Measurements from ENCODE around the gene CRADD.
"Not testable (repeated sequence)": the region's sequence is repeated elsewhere in the genome, so short reads cannot be mapped to it uniquely, and the experiment has no call there.

Gene CRADD

DNA sequence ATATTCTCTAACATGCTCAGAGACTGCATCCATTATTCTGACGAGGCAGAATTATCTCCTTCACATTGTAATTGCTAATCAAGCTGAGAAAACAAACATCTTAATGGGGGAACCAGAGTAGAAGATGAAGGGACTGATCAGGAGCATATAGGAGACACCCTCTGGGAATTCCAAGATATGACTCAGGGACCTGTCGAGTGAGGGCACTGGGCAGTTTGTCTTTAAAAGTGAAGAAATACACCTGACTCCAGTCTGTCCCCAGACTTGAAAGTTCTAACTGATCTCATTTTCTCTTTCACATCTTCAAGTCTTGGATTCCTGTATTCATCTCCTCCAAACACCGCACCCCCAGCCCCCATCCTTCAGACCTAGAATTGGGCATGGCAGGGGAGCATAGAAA, 244.3 kb downstream of the CRADD start:
- no peak for DNase-seq
- intact Hi-C loops (cut with DNase I) = no loop called here

DNA sequence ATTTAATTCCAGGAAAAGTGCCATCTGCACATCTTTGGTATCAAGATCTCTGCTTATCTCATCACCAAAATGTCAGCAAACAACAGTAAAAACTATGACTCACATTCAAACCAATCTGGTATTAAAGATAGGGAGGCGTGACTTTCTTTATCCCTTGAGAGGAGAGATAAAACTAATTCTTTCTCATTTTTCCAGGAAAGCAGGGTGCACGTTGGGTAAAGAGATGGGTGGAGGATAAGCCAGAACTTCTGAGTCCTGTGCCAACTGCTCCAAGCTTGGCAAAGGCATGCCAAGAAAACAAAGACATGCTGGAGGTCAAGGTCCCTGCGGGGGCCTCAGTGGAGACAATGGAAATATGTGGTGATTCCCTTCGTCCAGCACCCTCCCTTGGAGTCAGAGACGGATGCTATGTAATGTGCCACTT, 245.4 kb downstream of the CRADD start:
- no peak for DNase-seq
- intact Hi-C loops (cut with DNase I) = no loop called here

DNA sequence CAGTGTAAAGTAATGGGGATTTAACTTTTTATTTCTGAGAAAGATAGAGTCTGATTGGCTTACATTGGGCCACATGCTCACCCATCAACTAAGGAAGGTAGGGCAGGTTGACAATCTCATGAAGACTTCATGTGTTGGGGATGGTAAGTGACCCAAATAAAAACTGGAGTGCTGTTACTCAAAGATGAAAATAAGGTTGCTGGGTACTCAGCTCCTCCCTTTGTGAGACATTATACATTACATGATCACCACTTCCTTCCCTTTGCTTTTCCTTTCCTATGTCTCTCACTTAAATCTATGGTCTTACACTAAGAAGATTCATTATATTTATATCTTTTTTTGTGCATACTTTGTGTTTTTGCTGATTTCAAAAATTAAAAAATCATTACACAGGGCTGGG, 247.2 kb downstream of the CRADD start:
- DNase-seq = no peak
- intact Hi-C loops (cut with DNase I) = no loop called here

DNA sequence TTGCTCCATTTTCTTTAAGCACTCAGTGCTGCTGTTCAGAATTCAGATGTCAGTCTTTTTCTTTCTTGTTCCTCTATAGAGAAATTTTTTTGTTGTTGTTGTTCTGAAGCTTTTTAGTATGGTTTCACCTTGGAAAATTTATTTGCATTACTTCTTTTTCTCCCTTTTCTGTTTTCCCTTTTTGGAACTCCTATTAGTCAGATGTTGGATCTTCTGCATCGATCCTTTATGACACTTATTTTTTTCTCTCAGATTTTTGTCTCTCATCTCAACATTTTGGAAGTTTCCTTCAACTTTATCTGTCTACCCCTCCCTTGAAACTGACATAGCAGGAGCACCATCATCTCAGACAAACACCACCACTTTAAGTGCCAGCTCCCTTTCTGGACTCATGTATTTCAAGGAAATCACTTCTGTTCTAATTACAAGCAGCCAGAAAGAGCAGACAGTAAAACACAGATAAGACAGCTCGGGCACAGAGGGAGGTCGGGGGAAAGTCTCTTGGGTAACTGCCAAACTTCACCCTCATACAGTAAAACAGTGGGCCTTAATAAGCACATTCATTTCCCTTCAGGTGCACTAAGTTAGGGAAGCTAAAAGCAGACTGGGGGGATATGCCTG, 248.5 kb downstream of the CRADD start:
- intact Hi-C loops (cut with DNase I) = no loop called here
- no peak for DNase-seq

DNA sequence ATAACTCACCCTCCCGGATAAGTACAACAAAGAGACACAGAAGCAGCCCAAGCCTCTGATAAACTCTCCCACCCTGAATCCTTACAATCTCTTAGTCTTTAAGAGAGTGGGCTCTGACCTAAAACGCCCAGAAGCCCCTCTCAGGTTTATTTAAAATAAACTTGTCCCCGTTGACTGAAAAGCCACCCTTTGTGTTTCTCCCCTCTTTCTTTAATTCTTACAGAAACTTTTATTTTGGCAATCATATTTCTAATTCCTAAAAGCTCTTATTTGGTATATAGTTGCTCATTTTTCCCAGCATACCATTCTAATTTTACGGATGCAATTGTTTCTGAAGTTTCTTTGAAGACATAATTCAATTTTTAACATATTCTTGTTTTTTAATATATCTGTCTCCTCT, 249.1 kb downstream of the CRADD start:
- intact Hi-C loops (cut with DNase I) = no loop called here
- DNase-seq = no peak

DNA sequence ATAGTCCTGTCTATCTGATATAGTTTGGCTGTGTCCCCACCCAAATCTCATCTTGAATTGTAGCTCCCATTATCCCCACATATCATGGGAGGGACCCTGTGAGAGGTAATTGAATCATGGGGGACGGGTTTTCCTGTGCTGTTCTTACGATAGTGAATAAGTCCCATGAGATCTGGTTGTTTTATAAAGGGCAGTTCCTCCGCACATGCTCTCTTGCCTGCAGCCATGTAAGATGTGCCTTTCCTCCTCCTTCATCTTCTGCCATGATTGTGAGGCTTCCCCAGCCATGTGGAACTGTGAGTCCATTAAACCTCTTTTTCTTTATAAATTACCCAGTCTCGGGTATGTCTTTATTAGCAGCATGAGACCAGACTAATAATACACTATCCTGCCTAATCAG, 251.9 kb downstream of the CRADD start:
- intact Hi-C loops (cut with DNase I); DNase-seq: not testable (repeated sequence)

DNA sequence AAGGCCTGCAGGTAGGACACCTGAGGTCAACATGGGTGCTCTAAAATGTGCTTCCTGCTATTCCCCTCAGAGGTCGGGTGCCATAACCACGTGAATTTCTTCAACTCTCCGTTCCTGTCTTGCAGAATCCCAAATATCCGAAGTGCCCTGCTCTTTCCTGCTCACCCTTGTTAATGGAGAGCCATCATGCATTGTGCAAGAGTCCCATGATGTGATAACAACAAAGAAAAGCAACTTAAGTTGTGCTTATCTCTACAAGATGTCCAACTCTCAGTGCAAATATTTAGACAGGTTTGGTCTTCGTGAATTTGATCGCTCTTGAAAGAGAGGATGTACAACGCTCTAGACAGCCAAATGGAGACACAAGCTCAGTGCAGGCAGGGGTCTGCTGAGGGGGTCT, 260.6 kb downstream of the CRADD start:
- DNase-seq = no peak
- intact Hi-C loops (cut with DNase I) = no loop called here

DNA sequence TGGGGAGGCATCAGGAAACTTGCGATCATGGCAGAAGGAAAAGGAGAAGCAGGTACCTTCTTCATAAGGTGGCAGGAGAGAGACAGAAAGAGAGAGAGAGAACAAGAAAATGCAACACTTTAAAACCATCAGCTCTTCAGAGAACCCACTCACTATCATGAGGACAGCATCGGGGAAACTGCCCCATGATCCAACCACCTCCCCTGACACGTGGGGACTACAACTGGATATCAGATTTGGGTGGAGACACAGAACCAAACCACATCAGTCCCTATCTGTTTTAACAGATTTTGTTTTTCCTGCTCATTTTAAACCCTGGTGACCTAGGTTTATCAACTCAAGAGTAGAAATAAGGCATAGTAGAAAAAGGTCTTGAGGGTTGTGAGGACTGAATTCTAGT, 261.1 kb downstream of the CRADD start:
- intact Hi-C loops (cut with DNase I) = no loop called here
- no peak for DNase-seq

DNA sequence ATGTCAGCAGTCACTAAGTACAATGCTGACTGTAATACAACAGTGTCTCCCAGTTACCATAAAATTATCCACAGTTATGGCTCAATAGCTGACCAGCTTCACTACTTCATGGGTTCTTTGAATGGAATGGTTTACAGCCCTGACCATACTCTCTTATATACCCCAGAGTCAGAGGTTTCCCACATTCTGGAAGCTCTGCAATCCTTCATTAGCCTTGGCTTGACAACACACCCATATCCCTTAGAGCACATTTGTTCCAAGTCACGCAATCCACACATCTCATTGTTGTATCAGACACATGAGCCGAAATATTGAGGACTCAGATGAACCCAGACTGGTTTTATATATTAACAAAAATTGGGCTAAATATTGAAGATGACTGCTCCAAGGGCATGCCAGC, 261.8 kb downstream of the CRADD start:
- intact Hi-C loops (cut with DNase I) = no loop called here

DNA sequence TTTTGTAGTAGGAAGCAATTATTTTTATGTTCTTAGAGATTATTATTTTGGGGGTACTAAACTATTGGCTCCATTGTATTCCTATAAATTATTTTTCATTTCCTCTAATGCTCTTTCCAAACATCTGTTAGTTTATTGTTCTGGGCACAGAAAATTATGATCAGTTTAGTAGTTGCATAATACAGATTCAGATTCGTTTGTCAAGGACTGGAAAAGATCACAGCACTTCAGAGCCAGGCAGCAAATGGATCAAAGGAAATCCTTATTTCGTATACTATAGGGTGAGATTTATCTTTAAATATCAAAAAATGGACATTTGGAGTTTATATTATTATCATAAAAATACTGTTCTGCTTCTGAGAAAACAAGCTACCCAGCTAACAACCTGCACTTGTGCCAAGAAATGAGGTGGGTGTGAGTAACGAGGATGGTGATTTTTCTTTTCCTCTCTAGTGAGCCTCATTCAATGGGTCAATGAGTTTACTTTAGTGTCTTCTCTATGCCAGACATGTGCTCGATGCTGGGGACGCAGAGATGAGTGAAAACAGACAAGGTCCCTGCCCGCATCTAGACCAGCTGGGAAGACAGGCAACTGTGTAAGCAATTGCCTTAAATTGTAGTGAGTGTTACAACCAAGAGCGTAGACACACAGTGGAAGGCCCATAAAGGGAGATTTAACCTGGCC, 262.6 kb downstream of the CRADD start:
- no peak for DNase-seq
- intact Hi-C loops (cut with DNase I) = no loop called here

More for the DNA sequence above, 261.8 kb downstream of the CRADD start:
- DNase-seq = no peak

DNA sequence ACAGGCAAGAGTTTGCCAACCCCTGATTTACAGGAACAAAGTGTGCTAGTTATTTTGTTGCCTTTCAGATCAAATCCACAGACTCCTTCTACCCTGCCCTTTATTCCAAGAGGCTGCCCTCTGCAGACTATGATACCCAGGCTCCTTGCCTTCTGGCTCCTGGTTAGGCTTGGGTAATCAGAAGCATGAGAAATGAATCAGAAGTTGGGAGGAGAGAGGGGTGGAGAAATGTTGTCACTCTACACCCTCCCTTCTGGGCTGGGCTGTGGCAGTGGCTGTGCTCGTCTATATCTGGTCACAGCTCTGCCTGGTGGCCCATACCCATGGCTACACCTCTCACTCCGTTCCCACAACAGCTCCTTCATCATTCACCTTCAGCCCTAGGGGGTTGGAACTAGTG, 266.6 kb downstream of the CRADD start:
- no peak for DNase-seq
- intact Hi-C loops (cut with DNase I) = no loop called here

DNA sequence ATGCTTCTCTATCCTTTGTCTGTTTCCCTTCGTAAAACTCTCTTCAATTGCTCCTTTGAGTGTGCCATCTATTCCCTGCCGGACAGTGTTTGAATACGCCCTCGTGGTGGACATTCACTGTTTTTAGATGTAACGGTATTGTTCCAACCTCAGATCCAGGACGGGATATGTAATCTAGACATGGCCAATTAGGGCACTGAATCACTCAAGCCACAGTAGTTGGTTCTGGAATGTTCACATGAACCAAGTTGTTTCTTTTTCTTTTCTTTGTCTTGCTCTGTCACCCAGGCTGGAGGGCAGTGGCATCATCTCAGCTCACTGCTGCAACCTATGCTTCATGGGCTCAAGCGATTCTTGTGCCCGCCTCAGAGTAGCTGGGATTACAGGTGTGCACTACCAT, 267.0 kb downstream of the CRADD start:
- intact Hi-C loops (cut with DNase I) = no loop called here
- no peak for DNase-seq
